Esophagus squamous epithelium (tissue), 4 donors: ENCODE results near the gene ENDOV.

Experiments
- POLR2A ChIP-seq, 4 donors: fragments of 450-650 bp; IDR thresholded peaks; one replicate each; pipeline ENCODE4 v1.6.1; 2017; ENCODE audit warnings: antibody characterized with exemption in 4 of 4, mild to moderate bottlenecking in 4 of 4, moderate library complexity in 3 of 4
- TF ChIP-seq, protein P1 (sequence below), 6 experiments: fragments of 450-650 bp in 4 of 6; fragments of 200-600 bp in 2 of 6; sonication (generic) in 2 of 6; IDR thresholded peaks; one replicate each; pipeline ENCODE4 v1.5.1; 2016 to 2019; ENCODE audit warnings: antibody characterized with exemption in 6 of 6, mild to moderate bottlenecking in 4 of 6, moderate library complexity in 4 of 6

DNA sequence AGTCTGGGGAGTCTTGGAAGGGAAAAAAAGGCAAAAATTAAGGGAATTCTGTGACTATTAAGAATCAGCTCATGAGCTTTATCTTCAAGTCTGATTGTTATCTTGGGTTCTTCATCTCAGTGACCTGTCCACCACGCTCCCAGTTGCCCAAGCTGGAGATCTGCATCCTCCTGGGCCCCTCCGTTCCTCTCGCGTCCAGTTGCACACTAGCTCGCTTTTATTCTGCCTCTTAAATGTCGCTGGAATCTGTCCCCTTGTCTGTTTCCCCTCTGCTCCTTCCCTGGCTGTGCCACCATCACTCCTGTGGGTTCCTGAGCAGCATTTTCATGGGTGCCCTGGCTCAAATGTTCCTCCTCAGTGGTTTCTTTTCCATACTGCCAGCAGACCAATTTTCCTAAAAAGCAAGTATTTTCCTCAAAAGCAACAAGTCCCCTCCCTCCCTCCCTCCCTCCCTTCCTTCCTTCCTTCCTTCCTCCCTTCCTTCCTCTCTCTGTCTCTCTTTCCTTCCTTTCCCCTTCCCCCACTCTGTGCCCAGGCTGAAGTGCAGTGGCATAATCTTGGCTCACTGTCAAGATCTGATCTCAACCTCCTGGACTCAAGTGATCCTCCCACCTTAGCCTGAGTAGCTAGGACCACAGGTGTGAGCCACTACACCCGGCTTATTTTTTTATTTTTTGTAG lies 1.4 kb downstream of the ENDOV start:
- TF ChIP-seq, protein P1, sequence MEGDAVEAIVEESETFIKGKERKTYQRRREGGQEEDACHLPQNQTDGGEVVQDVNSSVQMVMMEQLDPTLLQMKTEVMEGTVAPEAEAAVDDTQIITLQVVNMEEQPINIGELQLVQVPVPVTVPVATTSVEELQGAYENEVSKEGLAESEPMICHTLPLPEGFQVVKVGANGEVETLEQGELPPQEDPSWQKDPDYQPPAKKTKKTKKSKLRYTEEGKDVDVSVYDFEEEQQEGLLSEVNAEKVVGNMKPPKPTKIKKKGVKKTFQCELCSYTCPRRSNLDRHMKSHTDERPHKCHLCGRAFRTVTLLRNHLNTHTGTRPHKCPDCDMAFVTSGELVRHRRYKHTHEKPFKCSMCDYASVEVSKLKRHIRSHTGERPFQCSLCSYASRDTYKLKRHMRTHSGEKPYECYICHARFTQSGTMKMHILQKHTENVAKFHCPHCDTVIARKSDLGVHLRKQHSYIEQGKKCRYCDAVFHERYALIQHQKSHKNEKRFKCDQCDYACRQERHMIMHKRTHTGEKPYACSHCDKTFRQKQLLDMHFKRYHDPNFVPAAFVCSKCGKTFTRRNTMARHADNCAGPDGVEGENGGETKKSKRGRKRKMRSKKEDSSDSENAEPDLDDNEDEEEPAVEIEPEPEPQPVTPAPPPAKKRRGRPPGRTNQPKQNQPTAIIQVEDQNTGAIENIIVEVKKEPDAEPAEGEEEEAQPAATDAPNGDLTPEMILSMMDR (IDR thresholded peaks at IDR 0.05), result no peak
- TF ChIP-seq POLR2A (IDR thresholded peaks at IDR 0.05), result no peak
